Measurements from ENCODE around the gene TNFAIP1.

Gene TNFAIP1

DNA sequence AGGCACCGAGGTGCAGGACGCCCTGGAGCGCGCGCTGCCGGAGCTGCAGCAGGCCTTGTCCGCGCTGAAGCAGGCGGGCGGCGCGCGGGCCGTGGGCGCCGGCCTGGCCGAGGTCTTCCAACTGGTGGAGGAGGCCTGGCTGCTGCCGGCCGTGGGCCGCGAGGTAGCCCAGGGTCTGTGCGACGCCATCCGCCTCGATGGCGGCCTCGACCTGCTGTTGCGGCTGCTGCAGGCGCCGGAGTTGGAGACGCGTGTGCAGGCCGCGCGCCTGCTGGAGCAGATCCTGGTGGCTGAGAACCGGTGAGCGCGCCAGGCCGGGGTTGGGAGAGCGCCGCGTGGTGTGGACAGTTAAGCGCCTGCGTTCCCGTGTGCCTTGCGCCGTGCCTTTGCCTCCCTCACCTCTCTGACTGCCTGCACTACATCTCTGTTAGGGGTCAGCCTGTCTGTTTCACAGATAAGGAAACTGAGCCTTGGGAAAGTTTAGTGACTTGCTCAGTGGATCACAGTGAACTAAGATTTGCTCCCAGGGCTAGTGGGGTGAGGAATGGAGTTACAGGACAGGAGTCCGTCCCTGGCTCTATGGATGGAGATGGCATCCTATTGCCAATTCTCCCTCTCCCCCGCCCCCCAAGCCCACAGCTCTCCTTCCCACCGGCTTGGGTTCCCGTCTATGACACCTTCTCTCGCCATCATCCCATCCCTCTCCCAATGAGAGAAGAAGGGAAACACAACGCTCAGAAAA is 36.8 kb downstream of the TNFAIP1 start:
- DNase-seq (ENCODE audit: low read depth) = peak; percentile 32
- H3K4me3 ChIP-seq (ENCODE audit: low read length) = peak overlapping the region; percentile 70
- TF ChIP-seq, protein P1, sequence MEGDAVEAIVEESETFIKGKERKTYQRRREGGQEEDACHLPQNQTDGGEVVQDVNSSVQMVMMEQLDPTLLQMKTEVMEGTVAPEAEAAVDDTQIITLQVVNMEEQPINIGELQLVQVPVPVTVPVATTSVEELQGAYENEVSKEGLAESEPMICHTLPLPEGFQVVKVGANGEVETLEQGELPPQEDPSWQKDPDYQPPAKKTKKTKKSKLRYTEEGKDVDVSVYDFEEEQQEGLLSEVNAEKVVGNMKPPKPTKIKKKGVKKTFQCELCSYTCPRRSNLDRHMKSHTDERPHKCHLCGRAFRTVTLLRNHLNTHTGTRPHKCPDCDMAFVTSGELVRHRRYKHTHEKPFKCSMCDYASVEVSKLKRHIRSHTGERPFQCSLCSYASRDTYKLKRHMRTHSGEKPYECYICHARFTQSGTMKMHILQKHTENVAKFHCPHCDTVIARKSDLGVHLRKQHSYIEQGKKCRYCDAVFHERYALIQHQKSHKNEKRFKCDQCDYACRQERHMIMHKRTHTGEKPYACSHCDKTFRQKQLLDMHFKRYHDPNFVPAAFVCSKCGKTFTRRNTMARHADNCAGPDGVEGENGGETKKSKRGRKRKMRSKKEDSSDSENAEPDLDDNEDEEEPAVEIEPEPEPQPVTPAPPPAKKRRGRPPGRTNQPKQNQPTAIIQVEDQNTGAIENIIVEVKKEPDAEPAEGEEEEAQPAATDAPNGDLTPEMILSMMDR (conservative IDR thresholded peaks at IDR 0.05; ENCODE audit: low read length) = no peak

DNA sequence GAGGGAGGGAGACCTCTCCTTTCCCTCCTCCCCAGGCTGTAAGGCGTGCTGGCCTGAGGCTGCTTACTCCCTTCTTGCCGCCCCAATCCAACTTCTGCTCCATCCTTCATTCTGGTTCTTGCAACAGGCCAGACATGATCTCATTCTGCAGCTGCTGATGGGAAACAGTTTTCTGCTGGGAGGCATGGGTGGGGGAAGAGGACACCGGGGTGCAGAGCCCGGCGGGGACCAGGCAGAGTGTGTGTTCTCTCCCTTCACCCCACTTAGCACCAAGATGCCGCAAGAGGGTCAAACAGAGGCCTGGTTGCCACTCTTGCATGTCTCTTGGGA is 37.3 kb downstream of the TNFAIP1 start:
- DNase-seq (ENCODE audit: low read depth) = no peak
- TF ChIP-seq, protein P1 (conservative IDR thresholded peaks at IDR 0.05; ENCODE audit: low read length) = no peak
- H3K4me3 ChIP-seq (ENCODE audit: low read length) = peak overlapping the region; percentile 70

DNA sequence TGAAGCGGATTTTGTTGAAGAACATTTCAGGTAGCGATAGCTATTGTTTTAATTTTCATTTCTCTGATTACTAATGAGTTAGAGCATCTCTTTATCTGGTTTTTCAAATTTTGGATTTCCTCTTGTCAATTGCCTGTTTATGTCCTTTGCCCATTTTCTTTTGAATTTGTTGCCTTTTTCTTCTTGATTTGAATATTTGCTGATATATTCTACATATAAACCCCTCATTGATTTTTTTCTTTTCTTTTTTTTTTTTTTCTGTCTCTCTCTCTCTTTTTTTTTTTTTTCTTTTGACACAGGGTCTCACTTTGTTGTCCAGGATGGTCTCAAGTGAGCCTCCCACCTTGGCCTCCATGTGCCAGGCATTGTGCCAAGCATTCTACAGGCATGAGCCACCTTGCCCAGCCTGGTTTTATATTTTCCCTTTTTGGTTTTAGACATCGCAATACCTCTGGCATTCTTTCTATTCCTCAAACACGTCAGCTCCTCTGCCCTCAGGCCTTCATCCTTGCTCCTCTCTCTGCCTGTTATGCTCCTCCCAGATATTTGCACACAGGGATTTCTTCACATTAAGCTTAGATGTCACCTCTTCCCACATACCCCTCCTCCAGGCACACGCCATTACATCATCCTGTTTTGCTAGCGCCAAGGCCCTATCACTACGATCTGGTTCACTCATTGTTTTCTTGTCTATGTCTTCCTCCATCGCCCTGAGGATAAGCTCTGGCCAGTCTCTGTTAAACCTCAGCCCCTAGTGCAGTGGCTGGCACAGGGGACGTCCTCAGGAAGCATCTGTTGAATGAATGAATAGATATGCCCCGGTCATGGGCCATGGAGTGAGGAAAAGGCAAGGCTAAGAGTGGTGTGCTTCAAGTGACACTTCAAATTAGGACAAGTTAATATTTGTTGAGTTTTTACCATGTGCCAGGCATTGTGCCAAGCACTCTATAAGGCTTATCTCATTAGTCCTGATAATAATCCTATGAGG is 44.5 kb downstream of the TNFAIP1 start:
- DNase-seq (ENCODE audit: low read depth) = peak; percentile 50
- H3K4me3 ChIP-seq (ENCODE audit: low read length) = no peak overlapping the region
- TF ChIP-seq, protein P1 (conservative IDR thresholded peaks at IDR 0.05; ENCODE audit: low read length) = no peak

DNA sequence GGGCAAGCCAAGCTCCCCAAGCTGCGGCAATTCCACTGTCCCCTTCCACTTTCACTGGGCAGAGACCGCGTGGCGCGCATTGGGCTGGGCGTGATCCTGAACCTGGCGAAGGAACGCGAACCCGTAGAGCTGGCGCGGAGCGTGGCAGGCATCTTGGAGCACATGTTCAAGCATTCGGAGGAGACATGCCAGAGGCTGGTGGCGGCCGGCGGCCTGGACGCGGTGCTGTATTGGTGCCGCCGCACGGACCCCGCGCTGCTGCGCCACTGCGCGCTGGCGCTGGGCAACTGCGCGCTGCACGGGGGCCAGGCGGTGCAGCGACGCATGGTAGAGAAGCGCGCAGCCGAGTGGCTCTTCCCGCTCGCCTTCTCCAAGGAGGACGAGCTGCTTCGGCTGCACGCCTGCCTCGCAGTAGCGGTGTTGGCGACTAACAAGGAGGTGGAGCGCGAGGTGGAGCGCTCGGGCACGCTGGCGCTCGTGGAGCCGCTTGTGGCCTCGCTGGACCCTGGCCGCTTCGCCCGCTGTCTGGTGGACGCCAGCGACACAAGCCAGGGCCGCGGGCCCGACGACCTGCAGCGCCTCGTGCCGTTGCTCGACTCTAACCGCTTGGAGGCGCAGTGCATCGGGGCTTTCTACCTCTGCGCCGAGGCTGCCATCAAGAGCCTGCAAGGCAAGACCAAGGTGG is 45.7 kb downstream of the TNFAIP1 start:
- H3K4me3 ChIP-seq (ENCODE audit: low read length) = no peak overlapping the region
- DNase-seq (ENCODE audit: low read depth) = no peak
- TF ChIP-seq, protein P1 (conservative IDR thresholded peaks at IDR 0.05; ENCODE audit: low read length) = 0 out of 2 replicates have a peak, but pooled peaks have one; percentile 6

DNA sequence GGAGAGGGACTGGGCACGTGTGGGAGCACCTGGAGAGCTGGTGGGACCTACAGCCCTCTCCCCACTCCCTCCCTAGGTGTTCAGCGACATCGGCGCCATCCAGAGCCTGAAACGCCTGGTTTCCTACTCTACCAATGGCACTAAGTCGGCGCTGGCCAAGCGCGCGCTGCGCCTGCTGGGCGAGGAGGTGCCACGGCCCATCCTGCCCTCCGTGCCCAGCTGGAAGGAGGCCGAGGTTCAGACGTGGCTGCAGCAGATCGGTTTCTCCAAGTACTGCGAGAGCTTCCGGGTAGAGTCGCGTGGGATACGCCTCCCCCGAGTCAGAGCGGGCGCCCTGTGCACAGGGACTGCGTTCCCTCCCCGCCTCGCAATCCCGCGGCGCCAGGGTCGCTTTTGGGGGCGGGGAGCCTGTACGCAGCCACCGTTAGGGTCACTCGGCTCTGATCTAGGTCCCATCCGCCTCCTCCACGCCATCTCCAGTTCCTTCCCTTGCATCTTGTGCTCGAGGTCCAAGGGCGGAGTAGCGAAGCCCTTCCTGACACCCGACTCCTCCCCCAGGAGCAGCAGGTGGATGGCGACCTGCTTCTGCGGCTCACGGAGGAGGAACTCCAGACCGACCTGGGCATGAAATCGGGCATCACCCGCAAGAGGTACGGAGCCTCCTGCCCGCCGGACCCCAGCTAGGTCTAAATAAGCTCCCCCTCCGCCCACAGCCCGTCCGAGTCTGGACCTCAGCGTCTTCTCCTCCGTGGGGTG is 48.9 kb downstream of the TNFAIP1 start:
- H3K4me3 ChIP-seq (ENCODE audit: low read length) = peak overlapping the region; percentile 38
- DNase-seq (ENCODE audit: low read depth) = peak; percentile 13
- TF ChIP-seq, protein P1 (conservative IDR thresholded peaks at IDR 0.05; ENCODE audit: low read length) = no peak

- H3K4me3 ChIP-seq (ENCODE audit: low read length) = no peak overlapping the region
- DNase-seq (ENCODE audit: low read depth) = no peak
- TF ChIP-seq, protein P1 (conservative IDR thresholded peaks at IDR 0.05; ENCODE audit: low read length) = no peak
Measured at GRCh38 chr17:28385037-28385400, 49.5 kb downstream of the TNFAIP1 start.

Measured in AG10803 (cell line).